K562 (cell line): ENCODE results near the gene PSMD13. TPM values are rescaled to one million over a fixed set of nuclear protein-coding genes. Genes with fewer than 3 reads are reported as not detected.

ENCODE experiments used
- ILF3 ChIP-seq: fragments of 450-650 bp; IDR thresholded peaks from 2 replicates; pipeline ENCODE4 v1.6.1; 2018; ENCODE audit warnings: antibody characterized with exemption, mild to moderate bottlenecking, moderate library complexity, borderline replicate concordance
- L3MBTL2 ChIP-seq: fragments of 450-650 bp; IDR thresholded peaks from 2 replicates; pipeline ENCODE4 v1.6.1; 2016; ENCODE audit warnings: mild to moderate bottlenecking, moderate library complexity
- MAFG ChIP-seq: fragments of 450-650 bp; conservative IDR thresholded peaks from 2 replicates; pipeline ENCODE4 v1.6.1; 2016; ENCODE audit warnings: missing genetic modification characterization, missing compliant biosample characterization
- MBD2 ChIP-seq: sonication (generic); IDR thresholded peaks from 2 replicates; pipeline ENCODE4 v1.6.1; 2016; ENCODE audit warnings: low read depth, borderline replicate concordance
- NFIX ChIP-seq: fragments of 250-450 bp; sonication (Bioruptor Pico); IDR thresholded peaks from 2 replicates; pipeline ENCODE4 v1.4.0; 2020; ENCODE audit warnings: low read depth, mild to moderate bottlenecking, moderate library complexity
- PTBP1 ChIP-seq: fragments of 200-400 bp; formaldehyde crosslinking; IDR thresholded peaks from 2 replicates; pipeline ENCODE4 v1.6.1; 2017; ENCODE audit warnings: low read depth, low read length
- TEAD2 ChIP-seq: fragments of 450-650 bp; IDR thresholded peaks from 2 replicates; pipeline ENCODE4 v1.6.1; 2016; ENCODE audit warnings: missing genetic modification characterization, control low read depth, missing compliant biosample characterization
- ZNF12 ChIP-seq: sonication (generic); formaldehyde crosslinking; IDR thresholded peaks from 2 replicates; pipeline ENCODE4 v1.4.0; 2020; ENCODE audit warnings: mild to moderate bottlenecking, missing genetic modification reagents
- ZNF695 ChIP-seq: fragments of 450-650 bp; formaldehyde crosslinking; IDR thresholded peaks from 2 replicates; pipeline ENCODE4 v1.4.0; 2020; ENCODE audit warnings: mild to moderate bottlenecking, moderate library complexity
- polyA plus RNA-seq, 8 experiments: library from polyadenylated mRNA; depleted of rRNA in 4 of 8; stranded (reverse) in 5 of 8; unstranded in 3 of 8; fragments of >200 nt; fragmentation: Nextera tagmentation in 2 of 8; fragmentation: Illumina TruSeq in 1 of 8; extraction: Ambion mirVana in 2 of 8; extraction: Trizol in 1 of 8; gene quantifications; 2 replicates each; pipeline versions ENCODE4 v1.2.1 to v1.2.3, GENCODE V29; 2011 to 2014; ENCODE audit warnings: inconsistent platforms in 1 of 8, missing spikeins in 1 of 8
- total RNA-seq, 7 experiments: library from RNA; depleted of rRNA in 6 of 7; stranded (reverse); fragments of >200 nt in 6 of 7; fragmentation: Illumina TruSeq in 2 of 7; extraction: Trizol in 2 of 7; gene quantifications; 2 replicates each; pipeline versions ENCODE4 v1.2.1 to v1.2.3, GENCODE V29; 2011 to 2021; ENCODE audit warnings: low replicate concordance in 1 of 7
- TF ChIP-seq, protein P1 (sequence below): fragments of 200-600 bp; sonication (generic); IDR thresholded peaks from one replicate; pipeline ENCODE4 v1.6.1; 2012; ENCODE audit warnings: mild to moderate bottlenecking, low read depth, low read length, inconsistent platforms
- TF ChIP-seq, protein P2 (sequence below): fragments of 250-450 bp; sonication (Bioruptor Pico); IDR thresholded peaks from 2 replicates; pipeline ENCODE4 v1.4.0; 2020

The PSMD13 gene
- total and polyA plus RNA-seq, 9 of the 15 experiments (the other 6 are each of a cell fraction or from before 2014, with no cell fraction given), result 185 to 383 (median 267) TPM

DNA sequence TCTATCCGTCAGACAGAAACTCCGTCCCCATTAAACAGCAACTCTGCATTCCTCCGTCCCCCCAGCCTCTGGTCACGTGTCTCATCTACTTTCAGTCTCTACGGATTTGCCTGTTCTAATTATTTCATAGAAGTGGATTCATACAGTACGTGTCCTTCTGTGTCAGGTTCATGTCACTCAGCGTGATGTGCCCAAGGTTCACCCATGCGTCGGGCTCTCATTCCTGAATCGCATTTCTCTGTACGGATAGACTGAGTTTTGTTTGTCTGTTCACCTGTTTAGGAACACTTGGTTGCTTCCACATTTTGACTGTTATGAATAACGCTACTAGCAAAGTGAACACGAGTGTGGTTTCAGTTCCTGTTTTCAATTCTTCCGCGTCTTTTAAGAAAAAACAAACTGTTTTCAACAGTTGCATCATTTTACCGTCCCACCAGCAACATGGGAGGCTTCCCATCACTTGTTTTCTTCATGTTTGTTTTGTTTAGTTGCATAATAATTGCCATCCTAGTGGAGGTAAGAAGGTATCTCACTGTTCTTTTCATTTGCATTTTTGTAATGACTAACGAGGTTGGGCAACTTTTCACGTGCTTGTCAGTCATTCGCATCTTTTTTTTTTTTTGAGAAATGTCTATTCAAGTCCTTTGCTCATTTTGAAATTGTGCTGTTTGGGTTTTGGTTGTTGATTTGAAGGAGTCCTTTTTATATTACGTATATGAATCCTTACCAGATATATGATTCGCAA lies 32.5 kb downstream of the PSMD13 start (continued):
- TF ChIP-seq ZNF695, result no peak
- peak; percentile 56 for TF ChIP-seq L3MBTL2
- no peak for TF ChIP-seq ZNF12 (CRISPR knock-in tag)
- TF ChIP-seq, protein P1, sequence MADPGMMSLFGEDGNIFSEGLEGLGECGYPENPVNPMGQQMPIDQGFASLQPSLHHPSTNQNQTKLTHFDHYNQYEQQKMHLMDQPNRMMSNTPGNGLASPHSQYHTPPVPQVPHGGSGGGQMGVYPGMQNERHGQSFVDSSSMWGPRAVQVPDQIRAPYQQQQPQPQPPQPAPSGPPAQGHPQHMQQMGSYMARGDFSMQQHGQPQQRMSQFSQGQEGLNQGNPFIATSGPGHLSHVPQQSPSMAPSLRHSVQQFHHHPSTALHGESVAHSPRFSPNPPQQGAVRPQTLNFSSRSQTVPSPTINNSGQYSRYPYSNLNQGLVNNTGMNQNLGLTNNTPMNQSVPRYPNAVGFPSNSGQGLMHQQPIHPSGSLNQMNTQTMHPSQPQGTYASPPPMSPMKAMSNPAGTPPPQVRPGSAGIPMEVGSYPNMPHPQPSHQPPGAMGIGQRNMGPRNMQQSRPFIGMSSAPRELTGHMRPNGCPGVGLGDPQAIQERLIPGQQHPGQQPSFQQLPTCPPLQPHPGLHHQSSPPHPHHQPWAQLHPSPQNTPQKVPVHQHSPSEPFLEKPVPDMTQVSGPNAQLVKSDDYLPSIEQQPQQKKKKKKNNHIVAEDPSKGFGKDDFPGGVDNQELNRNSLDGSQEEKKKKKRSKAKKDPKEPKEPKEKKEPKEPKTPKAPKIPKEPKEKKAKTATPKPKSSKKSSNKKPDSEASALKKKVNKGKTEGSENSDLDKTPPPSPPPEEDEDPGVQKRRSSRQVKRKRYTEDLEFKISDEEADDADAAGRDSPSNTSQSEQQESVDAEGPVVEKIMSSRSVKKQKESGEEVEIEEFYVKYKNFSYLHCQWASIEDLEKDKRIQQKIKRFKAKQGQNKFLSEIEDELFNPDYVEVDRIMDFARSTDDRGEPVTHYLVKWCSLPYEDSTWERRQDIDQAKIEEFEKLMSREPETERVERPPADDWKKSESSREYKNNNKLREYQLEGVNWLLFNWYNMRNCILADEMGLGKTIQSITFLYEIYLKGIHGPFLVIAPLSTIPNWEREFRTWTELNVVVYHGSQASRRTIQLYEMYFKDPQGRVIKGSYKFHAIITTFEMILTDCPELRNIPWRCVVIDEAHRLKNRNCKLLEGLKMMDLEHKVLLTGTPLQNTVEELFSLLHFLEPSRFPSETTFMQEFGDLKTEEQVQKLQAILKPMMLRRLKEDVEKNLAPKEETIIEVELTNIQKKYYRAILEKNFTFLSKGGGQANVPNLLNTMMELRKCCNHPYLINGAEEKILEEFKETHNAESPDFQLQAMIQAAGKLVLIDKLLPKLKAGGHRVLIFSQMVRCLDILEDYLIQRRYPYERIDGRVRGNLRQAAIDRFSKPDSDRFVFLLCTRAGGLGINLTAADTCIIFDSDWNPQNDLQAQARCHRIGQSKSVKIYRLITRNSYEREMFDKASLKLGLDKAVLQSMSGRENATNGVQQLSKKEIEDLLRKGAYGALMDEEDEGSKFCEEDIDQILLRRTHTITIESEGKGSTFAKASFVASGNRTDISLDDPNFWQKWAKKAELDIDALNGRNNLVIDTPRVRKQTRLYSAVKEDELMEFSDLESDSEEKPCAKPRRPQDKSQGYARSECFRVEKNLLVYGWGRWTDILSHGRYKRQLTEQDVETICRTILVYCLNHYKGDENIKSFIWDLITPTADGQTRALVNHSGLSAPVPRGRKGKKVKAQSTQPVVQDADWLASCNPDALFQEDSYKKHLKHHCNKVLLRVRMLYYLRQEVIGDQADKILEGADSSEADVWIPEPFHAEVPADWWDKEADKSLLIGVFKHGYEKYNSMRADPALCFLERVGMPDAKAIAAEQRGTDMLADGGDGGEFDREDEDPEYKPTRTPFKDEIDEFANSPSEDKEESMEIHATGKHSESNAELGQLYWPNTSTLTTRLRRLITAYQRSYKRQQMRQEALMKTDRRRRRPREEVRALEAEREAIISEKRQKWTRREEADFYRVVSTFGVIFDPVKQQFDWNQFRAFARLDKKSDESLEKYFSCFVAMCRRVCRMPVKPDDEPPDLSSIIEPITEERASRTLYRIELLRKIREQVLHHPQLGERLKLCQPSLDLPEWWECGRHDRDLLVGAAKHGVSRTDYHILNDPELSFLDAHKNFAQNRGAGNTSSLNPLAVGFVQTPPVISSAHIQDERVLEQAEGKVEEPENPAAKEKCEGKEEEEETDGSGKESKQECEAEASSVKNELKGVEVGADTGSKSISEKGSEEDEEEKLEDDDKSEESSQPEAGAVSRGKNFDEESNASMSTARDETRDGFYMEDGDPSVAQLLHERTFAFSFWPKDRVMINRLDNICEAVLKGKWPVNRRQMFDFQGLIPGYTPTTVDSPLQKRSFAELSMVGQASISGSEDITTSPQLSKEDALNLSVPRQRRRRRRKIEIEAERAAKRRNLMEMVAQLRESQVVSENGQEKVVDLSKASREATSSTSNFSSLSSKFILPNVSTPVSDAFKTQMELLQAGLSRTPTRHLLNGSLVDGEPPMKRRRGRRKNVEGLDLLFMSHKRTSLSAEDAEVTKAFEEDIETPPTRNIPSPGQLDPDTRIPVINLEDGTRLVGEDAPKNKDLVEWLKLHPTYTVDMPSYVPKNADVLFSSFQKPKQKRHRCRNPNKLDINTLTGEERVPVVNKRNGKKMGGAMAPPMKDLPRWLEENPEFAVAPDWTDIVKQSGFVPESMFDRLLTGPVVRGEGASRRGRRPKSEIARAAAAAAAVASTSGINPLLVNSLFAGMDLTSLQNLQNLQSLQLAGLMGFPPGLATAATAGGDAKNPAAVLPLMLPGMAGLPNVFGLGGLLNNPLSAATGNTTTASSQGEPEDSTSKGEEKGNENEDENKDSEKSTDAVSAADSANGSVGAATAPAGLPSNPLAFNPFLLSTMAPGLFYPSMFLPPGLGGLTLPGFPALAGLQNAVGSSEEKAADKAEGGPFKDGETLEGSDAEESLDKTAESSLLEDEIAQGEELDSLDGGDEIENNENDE, result no peak
- no peak for TF ChIP-seq TEAD2
- TF ChIP-seq, protein P2, sequence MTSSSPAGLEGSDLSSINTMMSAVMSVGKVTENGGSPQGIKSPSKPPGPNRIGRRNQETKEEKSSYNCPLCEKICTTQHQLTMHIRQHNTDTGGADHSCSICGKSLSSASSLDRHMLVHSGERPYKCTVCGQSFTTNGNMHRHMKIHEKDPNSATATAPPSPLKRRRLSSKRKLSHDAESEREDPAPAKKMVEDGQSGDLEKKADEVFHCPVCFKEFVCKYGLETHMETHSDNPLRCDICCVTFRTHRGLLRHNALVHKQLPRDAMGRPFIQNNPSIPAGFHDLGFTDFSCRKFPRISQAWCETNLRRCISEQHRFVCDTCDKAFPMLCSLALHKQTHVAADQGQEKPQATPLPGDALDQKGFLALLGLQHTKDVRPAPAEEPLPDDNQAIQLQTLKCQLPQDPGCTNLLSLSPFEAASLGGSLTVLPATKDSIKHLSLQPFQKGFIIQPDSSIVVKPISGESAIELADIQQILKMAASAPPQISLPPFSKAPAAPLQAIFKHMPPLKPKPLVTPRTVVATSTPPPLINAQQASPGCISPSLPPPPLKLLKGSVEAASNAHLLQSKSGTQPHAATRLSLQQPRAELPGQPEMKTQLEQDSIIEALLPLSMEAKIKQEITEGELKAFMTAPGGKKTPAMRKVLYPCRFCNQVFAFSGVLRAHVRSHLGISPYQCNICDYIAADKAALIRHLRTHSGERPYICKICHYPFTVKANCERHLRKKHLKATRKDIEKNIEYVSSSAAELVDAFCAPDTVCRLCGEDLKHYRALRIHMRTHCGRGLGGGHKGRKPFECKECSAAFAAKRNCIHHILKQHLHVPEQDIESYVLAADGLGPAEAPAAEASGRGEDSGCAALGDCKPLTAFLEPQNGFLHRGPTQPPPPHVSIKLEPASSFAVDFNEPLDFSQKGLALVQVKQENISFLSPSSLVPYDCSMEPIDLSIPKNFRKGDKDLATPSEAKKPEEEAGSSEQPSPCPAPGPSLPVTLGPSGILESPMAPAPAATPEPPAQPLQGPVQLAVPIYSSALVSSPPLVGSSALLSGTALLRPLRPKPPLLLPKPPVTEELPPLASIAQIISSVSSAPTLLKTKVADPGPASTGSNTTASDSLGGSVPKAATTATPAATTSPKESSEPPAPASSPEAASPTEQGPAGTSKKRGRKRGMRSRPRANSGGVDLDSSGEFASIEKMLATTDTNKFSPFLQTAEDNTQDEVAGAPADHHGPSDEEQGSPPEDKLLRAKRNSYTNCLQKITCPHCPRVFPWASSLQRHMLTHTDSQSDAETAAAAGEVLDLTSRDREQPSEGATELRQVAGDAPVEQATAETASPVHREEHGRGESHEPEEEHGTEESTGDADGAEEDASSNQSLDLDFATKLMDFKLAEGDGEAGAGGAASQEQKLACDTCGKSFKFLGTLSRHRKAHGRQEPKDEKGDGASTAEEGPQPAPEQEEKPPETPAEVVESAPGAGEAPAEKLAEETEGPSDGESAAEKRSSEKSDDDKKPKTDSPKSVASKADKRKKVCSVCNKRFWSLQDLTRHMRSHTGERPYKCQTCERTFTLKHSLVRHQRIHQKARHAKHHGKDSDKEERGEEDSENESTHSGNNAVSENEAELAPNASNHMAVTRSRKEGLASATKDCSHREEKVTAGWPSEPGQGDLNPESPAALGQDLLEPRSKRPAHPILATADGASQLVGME, result no peak
- no peak for TF ChIP-seq NFIX
- no peak for TF ChIP-seq ILF3
- TF ChIP-seq PTBP1, result no peak
- 0 out of 2 replicates have a peak, but pooled peaks have one; percentile 2 for TF ChIP-seq MAFG
- 0 out of 2 replicates have a peak, but pooled peaks have one; percentile 20 for TF ChIP-seq MBD2
